CD4-positive, alpha-beta T cell treated with Interleukin-6 at 100 ng/mL for 8 hours (primary cell): ENCODE data around the gene AGPAT2.

Experiments
- DNase-seq: peaks from one replicate; pipeline ENCODE4 v3.0.0-alpha.2; 2020; ENCODE audit warnings: mixed read lengths, low spot score

AGPAT2 gene

DNA sequence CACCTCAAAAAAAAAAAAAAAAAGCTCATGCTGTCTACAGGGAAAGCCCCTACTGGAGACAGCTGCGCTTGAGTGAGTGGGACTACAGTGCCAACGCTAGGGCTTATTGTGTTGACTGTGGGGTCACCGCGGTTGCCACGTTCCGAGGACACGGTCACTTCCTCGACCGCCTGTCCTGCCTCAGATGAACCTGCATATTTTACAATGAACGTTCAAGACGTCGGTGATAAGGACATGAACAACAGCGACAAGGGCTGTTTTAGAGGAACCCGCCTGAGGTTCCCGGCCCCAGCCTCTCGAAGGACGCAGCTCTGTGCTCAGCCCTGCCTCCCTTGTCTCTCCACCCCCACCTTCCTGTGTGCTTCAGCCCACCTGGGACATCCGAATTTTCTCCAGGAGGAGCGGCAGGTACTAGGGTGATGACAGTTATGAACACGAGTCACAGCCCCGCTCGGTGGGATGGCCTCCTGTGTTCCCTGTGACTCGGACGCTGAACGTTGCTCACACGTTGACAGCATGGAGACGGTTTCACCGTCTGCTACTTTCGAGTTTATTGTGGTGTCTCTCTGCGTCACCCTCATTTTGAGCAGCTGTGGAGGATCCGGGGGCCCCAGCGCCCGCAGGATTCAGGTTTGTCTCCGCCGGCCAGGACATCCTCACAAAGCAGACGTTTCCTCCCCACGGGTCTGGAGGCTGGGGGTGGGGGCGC lies 13.9 kb upstream of the AGPAT2 start:
- DNase-seq, result no peak

DNA sequence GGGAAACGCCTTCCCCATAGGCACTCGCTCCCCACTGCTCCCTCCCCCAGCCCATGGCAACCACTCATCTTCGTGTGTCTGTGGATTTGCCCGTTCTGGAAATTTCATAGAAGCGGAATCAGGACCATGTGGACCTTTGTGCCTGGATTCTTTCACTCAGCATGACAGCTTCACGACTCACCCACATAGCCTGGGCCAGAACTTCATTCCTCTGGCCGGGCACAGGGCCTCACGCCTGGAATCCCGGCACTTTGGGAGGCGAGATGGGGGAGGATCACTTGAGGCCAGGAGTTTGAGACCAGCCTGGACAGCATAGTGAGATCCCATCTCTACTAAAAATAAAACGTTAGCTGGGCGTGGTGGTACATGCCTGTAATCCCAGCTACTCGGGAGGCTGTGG lies 13.0 kb upstream of the AGPAT2 start:
- DNase-seq, result no peak

DNA sequence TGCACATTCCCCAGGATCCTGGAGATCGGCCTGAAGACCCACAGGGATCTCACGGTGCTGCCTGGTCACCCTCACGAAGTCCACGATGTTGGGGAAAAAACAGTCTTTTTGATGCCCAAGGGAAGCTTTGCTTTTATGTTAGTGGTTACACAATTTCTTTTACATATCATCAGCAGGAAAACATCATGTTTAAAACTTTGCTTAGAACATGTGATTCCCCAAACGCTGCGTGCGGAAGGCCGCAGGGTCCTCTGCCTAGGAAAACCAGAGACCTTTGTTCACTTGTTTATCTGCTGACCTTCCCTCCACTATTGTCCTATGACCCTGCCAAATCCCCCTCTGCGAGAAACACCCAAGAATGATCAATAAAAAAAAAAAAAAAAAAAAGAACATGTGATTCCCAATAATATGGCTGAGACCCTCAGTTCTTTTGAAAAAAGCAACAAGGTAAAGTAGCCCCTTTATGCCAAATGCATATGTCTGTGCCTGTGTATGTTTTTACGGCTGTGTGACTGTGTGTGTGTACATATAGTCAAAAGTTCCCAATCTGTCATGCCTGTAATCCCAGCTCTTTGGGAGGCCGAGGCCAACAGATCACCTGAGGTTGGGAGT lies 11.5 kb upstream of the AGPAT2 start:
- DNase-seq, result no peak

DNA sequence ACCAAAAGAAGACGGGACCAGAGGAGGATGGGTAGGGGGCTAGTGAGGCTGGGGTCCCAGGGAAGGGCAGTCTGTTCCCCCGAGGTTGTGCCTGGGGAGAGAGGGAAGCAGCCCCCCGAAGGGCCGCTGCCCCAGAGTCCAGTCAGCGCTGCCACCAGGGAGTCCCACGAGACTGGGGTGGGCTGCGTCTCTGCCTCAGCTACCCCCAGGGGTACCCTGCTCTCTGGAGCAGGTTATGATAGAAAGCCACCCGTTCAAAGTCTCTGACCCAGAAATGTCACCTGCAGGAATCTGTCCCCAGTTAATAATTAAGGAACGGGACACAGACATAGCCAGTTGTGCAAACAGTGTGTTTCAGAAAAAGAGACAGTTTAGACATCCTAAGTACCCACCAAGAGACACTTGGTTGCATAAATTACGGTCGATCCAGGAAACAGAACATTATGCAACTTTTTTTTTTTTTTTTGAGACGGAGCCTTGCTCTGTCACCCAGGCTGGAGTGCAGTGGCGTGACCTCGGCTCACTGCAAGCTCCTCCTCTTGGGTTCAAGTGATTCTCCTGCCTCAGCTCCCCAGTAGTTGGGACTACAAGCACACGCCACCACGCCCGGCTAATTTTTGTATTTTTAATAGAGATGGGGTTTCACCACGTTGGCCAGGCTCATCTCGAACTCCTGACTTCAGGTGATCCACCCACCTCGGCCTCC lies 10.7 kb upstream of the AGPAT2 start:
- DNase-seq, result no peak

DNA sequence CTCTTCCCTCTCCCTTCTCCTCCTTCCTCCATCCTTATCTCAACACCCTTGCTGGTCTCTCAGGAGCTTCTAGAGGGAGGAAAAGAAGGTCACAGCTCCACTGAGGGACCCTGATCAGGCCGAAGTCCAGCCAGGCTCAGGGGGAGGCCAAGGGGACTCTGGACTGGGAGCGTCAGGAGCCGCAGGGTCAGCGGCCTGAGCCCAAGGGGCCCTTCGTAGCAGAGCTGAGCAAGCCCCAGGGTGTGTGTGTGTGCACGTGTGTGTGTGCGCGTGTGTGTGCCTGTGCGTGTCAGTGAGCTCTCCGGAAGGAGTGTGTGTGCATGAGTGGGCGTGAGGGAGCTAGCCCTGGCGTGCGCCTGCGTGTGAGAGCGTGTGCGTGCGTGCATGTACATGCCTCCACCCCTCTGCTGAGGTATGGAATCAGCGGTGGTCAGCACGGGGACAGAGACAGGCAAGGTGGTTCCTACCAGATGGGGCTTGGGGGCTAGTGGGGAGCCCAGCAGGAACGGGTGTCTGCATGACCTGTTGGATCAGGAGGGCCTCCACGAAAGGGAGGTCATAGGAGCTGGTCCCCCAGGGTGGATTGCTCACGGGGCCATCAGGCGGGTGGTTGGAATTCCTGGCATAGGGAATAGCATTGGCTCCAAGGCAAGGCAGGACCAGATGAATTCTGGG lies 10.0 kb upstream of the AGPAT2 start:
- no peak for DNase-seq

DNA sequence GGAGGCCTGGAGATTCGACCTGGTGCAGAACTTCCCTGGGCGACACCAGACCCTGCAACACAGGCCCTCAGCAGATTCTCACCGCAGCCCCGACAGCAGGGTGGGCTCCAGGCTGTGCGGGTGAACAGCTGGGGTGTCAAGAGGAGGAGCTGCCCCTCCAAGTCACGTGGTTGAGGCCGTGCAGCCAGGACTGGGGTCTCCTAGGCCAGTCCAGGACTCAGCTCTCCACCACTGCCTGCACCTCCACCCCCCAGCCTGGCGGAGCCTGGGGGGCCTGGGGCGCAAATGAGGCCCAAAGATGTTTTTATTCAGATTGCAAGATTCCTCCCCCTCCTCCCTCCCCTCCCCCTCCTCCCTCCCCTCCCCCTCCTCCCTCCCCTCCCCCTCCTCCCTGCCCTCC lies 9.2 kb upstream of the AGPAT2 start:
- no peak for DNase-seq

DNA sequence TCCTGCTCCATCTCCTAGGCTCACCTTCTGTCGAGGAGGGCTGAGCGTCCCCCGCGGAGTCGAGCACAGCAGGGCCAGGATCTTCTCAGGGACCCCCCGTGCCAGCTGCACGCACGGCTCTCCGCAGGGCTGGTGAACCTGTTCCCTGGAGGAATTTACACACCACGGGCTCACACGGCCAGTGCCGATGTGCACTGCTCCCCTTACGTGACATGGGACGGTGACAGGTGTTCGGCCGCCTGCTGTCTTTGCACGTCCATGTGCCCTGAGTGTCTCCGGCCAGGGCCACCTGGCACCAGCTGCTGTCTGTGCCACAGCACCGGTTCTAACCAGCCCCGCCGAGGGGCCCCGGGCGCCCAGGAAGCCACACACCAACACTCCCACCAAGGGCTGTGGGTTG lies 8.7 kb upstream of the AGPAT2 start:
- DNase-seq, result no peak

DNA sequence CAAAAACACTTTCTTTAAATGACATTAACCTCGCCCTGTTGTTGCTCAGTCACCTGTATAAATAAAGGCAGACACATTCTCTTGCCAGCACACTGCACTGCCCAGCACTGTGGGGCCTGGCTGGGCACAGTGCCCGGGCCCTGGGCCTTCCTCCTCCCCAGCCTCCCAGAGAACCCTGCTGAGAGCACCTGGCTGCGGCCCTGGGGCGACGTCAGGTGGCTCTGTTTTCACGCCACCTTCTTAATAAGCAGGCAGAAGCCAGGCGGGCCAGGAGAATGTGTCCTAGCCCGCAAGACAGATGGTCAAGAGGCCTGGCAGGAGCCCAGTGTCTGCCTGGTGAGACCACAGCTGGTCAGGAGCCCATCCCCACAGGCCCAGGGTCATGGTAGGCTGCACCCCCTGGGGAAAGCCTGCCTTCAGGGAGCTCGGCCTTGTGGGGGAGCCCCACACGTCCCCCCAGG lies 8.2 kb upstream of the AGPAT2 start:
- DNase-seq, result no peak

DNA sequence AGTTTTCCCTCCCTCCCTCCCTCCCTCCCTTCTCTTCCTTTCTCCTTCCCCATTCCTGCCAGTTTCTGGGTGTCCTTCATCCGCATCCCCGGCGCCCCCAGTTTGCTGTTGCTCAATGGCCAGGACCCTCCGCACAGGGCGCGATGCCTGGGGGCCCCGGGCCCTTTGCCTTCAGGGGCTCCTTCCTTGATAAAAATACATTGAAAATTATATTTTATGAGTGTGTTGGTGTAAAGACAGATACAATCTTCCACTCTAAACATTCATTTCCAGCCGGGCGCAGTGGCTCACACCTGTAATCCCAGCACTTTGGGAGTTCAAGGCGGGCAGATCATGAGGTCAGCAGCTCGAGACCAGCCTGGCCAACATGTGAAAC lies 7.6 kb upstream of the AGPAT2 start:
- DNase-seq, result no peak

DNA sequence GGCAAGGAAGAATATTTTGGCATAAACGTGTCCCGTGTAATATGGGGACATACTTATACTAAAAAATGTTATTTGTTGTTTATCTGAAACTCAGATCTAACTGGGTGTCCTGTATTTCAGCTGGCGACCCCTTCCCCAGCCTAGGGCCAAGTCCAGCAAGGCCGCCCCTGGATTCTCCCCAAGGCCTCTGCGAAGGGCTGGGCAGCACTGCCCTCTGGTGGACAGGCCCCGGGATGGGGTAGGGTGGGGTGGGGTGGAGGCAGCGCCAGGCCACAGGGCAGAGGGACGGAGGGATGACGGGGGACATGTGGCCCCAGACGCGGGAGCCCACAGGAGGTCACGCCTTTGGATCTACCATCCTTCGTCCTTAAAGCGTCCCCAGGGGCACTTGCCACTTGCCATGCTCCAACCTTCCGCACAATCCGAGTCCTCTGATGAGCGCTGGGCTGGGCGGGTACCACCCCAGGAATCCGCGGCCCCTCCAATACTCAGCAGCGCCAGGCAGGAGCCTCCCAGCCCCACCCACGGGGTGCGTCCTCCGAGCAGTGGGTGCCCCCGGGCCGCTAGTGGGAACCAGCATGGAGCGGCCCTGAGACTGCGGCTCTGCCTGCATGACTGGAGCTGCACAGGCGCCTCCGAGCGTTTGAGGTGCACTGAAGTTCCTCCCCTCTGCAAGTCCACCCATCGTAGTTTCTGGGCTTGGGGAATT lies 7.1 kb upstream of the AGPAT2 start:
- no peak for DNase-seq

DNA sequence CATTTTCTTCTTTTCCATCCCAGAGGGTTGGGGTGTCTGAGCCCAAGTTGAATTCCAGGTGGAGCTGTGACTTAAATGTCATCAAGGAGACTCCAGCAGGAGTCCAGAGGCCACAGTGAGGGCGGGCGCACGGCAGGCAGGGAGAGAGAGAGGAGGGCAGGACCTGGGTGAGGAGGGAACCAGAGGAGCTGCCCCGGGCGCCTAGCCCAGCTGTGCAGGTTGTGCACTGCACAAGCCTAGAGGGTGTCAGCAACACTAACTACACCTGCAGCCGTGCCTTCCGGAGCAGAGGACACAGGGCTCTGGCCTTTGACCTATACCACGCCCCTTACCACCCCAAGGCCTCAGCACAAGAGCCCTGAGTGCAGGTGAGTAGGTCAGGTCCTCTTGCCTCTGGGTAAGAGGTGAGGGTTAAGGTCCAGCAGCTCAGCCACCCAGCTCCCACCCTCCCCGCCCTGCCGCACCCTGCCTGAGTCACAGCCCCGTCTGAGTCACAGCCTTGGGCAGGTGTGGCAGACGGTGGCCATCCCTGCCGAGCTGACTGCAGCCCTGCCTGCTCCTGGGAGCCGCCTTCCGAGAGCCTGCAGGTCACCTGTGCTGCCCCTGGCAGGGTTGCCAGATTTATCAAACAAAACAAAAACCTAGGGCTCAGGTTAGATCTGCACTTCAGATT lies 6.4 kb upstream of the AGPAT2 start:
- DNase-seq, result no peak

DNA sequence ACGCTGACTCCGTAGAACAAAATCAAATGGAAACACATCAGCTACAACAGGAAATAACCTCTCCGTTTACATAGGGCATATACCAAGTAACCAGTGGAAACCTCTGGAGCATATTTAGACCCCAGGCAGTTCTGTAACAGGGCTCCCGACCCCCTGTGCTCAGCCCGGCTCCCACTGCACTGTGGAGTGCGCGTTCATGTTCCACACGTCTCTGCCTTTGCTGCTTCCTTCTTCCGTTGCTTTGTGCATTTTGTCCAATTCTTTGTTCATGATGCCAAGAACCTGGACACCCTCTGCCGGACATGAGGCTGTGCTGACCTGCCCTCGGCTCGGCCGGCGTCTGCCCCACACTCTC lies 5.9 kb upstream of the AGPAT2 start:
- no peak for DNase-seq

DNA sequence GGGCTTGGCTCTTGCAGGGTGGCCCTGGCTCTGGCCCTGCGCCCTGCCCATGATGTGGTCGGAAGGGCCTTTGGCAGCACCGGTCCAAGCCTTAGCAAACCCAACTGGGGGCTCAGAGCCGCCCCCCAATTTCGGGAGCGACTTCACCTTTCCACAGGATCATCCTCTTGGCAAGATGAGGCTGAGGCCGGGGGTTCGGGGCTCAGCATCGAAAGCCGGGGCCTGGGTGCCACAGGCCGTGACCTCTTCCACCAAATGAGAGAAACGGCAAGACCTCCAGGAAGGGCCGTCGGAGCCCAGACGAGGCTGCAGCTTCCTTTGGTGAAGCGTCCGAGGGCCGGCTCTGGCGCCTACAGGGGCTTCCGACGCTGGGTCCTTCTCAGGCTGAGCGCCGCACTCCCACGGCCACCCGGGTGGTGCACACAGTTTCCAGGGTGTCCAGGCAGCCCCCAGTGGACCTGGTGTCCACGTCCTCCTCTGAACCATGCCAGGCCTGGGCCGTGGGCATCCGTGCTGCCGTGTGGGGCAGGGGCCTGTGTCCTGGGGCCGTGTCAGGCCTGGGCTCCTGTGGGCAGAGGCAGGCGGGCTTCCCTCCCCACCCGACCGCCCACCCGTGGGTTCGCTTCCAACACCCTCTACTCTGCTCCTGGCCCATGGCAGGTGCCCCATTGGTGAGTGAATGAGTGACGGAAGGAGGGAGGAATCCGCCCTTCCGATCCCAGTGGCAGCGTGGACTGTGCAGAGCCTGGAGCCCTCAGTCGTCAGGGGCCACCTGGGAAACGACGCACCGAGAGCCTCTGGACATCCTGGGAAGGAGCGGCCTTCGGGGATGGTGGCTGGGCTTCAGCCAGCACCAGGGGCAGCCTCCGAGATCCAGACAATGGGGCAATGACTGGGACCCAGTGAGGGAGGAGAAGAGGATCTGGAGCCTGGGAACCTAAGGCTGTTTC lies 5.2 kb upstream of the AGPAT2 start:
- no peak for DNase-seq

DNA sequence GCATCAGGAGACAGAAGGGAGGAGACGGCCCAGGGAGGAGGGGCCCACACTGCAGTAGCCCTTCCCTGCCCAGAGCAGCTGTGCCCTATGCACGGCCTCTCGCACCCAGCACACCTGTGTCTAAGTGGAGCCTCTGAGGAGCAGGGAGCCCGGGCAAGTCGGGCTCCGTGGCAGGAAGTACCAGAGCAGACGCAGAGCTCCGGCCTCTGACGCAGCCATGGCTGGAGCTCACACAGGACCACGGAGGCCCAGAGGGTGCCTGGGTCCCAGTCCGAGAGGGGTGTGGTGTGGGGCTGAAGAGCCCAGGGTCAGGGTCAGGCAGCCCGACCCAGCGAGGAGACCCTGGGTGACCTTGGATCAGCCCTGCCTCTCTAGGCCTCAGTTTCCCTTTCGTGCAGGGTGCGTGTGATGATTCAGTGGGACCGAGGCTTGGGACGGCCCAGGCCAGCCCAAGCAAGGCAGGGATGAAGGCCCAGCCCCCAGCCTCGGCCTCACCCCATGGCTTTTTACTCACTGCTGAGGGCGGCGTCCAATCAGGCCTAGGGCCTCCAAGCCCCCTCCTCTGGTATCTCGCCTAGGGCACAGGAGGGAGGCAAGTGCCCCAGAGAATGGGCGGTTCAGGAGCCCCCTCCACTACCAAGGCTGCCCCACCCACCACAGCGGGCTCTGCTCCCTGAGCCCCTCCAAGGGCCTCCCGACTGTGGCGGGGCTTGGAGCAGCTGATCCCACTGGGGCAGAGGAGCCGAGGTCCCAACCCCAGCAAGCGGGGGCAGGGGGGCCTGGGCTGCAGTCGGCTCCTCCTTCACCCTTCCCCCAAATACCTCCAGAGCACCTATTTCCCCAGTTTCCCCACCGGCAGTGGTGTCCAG lies 4.3 kb upstream of the AGPAT2 start:
- DNase-seq, result no peak

DNA sequence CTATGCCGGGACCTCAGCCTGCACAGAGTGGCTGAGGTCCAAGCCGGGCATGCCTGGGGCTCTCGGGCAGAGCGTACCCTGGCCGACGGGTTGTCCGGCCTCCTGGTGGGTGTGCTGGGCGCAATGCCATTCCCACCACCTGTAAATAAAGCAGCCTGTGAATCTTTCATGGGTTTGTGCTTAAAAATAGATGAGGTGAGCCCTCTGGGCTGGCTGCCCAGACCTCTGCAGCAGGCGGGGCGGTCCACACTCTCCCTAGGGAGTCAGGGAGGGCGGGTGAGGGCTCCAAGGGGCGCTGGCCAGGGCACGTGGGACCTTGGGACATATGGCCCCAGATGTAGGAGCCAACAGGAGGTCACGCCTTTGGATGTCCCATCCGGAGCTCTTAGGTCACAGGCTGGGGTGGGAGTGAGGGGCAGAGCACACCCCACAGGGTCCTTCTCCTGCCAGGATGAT lies 3.6 kb upstream of the AGPAT2 start:
- no peak for DNase-seq

DNA sequence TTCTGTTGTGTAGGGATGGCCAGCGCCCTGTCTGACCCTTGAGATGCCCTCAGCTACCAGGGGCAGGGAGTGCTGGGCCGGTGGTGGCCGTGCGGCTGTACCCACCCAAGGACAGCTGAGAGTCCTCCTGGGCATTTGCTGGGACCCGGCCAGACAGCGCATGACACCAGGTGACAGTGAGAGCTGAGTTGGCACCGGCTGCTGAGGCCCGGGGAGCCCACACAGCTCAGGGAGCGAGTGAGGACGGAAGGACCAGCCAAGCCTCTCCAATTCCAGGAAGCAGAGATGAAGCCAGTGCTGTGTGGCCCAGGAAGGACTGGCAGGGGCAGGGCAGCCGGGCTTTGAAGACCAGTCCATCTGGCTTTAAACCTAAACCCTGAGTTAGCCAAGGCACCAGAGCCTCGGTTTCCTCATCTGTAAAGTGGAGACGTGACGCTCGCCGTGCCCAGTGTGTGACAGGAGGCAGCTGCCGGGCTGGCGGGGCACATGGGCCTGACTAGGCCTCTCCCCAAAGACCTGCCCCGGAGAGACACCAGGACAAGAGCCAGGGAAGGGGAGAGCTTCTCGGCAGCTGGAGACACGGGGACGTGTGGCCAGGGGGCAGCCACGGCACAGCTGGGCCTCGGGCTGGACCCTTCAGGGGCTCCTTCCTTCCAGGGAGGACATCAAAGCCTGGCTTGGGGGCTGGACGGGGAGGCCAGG lies 3.0 kb upstream of the AGPAT2 start:
- no peak for DNase-seq

DNA sequence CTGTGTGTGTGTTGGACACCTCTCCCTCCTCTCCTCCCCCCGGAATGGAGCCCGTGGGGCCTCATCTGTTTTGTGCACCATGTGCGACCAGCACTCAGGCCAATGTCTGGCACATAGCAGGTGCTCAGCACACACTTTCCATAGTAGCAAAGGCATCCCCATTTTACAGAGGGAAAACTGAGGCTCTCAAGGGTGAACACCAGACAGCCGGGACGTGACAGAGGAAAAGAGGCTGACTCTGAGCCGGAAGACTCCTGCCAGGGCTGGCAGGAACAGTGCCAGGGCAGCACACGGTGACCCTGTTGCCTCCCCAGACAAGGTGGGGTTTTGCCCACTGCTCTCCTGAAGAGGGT lies 1.8 kb upstream of the AGPAT2 start:
- DNase-seq, result no peak

DNA sequence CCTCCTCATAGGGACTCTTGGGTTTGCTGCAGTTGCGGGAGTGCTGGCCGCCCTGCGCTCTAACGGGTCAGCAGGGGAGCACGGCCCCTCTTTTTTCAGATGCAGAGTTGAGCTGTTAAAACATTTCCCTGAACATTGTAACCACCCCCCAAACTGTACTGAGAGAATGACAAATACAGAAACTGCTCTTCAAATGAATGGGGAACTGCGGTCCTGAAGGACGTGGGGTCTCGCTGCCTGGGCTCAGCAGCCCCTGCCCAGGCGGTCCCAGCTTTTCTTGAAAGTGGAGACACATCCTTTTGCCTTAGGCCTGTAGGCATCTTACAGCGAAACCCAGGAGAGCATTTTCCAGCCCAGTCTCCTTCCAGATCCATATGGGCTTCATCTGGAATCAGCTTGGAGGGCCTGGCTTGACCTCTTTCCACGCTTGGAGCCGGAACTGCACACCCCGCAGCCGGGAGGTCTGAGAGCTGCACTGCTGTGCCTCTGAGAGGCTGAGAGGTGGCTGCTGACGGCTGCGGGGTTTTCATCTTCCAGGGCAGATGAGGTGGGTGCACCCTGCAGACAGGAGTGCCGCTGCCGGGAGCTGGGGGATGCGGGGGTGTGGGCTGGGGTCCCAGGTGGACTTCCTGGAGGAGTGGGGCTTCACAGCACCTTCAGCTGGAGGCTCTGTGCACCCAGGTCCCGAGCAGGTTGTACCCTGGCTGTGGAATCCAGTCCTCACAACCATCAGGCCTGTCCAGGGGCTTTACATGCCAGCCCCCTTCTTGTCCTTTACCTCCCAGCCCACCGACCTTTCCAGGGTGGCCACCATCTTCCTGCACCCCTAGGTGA lies 1.2 kb upstream of the AGPAT2 start:
- DNase-seq, result no peak
